ENCODE measurements around the gene CCDC66. TPM values are rescaled to one million over a fixed set of nuclear protein-coding genes. Genes with fewer than 3 reads are reported as not detected.

CCDC66 gene
- total RNA-seq, 1 experiment from 2014 or later, result 28.6 TPM

DNA sequence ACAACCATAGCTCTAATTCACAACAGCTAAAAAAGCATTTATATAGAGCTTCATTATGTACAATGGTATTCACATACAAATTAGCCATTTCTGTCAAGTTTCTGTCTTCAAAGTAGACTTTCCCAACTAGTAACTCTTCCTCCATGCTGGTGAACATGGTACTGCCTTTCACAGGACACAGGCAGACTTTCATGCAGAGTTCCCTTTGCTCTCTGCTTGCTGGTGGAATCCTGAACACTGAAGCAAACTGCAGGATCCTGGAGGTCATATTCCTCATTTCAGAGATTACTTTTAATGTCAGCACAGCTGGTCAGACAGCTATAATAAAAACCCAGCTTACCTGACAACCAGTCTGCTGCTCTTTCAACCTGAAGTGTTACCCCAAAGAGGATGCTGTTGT lies 72.5 kb downstream of the CCDC66 start:
- TF ChIP-seq, protein P1, sequence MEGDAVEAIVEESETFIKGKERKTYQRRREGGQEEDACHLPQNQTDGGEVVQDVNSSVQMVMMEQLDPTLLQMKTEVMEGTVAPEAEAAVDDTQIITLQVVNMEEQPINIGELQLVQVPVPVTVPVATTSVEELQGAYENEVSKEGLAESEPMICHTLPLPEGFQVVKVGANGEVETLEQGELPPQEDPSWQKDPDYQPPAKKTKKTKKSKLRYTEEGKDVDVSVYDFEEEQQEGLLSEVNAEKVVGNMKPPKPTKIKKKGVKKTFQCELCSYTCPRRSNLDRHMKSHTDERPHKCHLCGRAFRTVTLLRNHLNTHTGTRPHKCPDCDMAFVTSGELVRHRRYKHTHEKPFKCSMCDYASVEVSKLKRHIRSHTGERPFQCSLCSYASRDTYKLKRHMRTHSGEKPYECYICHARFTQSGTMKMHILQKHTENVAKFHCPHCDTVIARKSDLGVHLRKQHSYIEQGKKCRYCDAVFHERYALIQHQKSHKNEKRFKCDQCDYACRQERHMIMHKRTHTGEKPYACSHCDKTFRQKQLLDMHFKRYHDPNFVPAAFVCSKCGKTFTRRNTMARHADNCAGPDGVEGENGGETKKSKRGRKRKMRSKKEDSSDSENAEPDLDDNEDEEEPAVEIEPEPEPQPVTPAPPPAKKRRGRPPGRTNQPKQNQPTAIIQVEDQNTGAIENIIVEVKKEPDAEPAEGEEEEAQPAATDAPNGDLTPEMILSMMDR (IDR thresholded peaks at IDR 0.05; ENCODE audit: insufficient read depth in 1 of 2, low read depth in 1 of 2, low read length in 1 of 2, severe bottlenecking in 1 of 2, unreplicated experiment in 1 of 2), result no peak
- POLR2A ChIA-PET, result interaction anchor here (0.5 to 1.1 kb wide), 3 partner anchors 18 to 53 kb away, joined by 3 to 8 read pairs (median 3); no protein-coding TSS in a partner anchor
- no peaks in the 10 kb centered on the region for H3K27me3 Mint-ChIP-seq (ENCODE audit: insufficient read depth, unreplicated experiment)
- peaks cover 4% of the 10 kb centered on the region; the same call in 1 of the 2 replicates for H3K9me3 ChIP-seq
- no peak overlapping the region for H3K27ac Mint-ChIP-seq (ENCODE audit: unreplicated experiment)
- peaks cover 74% of the 10 kb centered on the region for H3K36me3 Mint-ChIP-seq (ENCODE audit: insufficient read depth, unreplicated experiment)
- peak in 1 of 2 experiments; percentile 11 for DNase-seq
- H3K4me3 ChIP-seq (ENCODE audit: low read depth, low read length), result no peak overlapping the region
- H3K4me1 ChIP-seq, result peaks cover 17% of the 10 kb centered on the region
- peaks cover 8% of the 10 kb centered on the region for H3K4me1 Mint-ChIP-seq (ENCODE audit: low read depth, unreplicated experiment)
- H3K27me3 ChIP-seq (replicated peaks; ENCODE audit: control insufficient read depth, insufficient read depth, low read length), result no peaks in the 10 kb centered on the region
- intact Hi-C loops (cut with micrococcal nuclease; ENCODE audit: unreplicated experiment), result no loop called here
- CTCF ChIA-PET, result interaction anchor here (0.6 kb wide), 1 partner anchor 35 kb away, joined by 3 read pairs; no protein-coding TSS in a partner anchor
- no peak overlapping the region for H3K4me3 Mint-ChIP-seq (ENCODE audit: unreplicated experiment)
- peaks cover 2% of the 10 kb centered on the region; the same call in 1 of the 2 replicates for H3K36me3 ChIP-seq (ENCODE audit: control insufficient read depth, insufficient read depth, low read length)
- no TSS peak for BruUV-seq (replicated peaks)
- no peaks in the 10 kb centered on the region for H3K9me3 Mint-ChIP-seq (ENCODE audit: unreplicated experiment)

DNA sequence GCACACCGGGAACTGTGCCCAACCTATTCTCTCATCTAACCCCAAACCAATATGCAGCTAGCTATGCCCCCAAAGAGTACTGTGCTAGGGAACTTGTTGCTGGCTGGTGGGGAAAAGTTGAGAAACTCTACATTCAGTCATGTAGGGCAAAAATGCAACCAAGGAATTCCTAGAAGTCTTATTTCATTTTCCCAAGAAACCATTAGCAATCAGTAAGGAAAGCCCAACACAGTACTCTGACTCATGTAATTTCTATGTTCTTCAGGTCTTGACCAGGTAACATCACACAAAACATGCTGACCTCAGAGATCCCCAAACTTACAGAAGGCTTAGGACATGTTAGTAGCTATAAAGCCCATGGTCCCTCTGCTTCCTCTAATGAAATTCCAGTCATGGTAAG lies 74.0 kb downstream of the CCDC66 start:
- TF ChIP-seq, protein P1 (IDR thresholded peaks at IDR 0.05; ENCODE audit: insufficient read depth in 1 of 2, low read depth in 1 of 2, low read length in 1 of 2, severe bottlenecking in 1 of 2, unreplicated experiment in 1 of 2), result no peak
- peaks cover 2% of the 10 kb centered on the region; the same call in 1 of the 2 replicates for H3K36me3 ChIP-seq (ENCODE audit: control insufficient read depth, insufficient read depth, low read length)
- no peaks in the 10 kb centered on the region for H3K27me3 ChIP-seq (replicated peaks; ENCODE audit: control insufficient read depth, insufficient read depth, low read length)
- H3K4me1 ChIP-seq, result peaks cover 17% of the 10 kb centered on the region
- ChIA-PET CTCF (no interaction called here), POLR2A (no interaction called here)
- no peak overlapping the region for H3K4me3 ChIP-seq (ENCODE audit: low read depth, low read length)
- BruUV-seq (replicated peaks), result no TSS peak
- DNase-seq, result no peak
- H3K27me3 Mint-ChIP-seq (ENCODE audit: insufficient read depth, unreplicated experiment), result no peaks in the 10 kb centered on the region
- intact Hi-C loops (cut with micrococcal nuclease; ENCODE audit: unreplicated experiment), result no loop called here
- H3K27ac Mint-ChIP-seq (ENCODE audit: unreplicated experiment), result no peak overlapping the region
- peaks cover 8% of the 10 kb centered on the region for H3K4me1 Mint-ChIP-seq (ENCODE audit: low read depth, unreplicated experiment)
- no peaks in the 10 kb centered on the region for H3K9me3 Mint-ChIP-seq (ENCODE audit: unreplicated experiment)
- H3K9me3 ChIP-seq, result peaks cover 4% of the 10 kb centered on the region; the same call in 1 of the 2 replicates
- peaks cover 77% of the 10 kb centered on the region for H3K36me3 Mint-ChIP-seq (ENCODE audit: insufficient read depth, unreplicated experiment)
- no peak overlapping the region for H3K4me3 Mint-ChIP-seq (ENCODE audit: unreplicated experiment)

DNA sequence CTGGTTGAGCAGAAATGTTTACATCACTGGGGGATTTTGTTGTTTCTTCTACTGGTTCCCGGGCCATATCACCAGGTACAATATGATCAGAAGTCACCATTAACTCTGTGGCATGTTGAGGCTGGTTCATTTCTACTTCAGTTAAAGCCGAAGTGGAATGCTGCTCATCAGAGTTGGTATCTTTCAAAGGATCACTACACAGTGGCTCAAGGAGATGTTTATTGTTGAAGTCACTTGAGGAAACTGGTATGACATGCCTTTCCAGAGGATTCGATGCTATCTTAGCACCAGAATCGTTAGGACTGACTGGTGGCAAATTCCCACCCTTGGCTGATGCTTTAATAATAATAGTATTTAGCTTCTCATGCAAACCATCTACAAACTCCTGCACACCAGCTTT lies 76.2 kb downstream of the CCDC66 start:
- BruUV-seq (replicated peaks), result TSS peak; percentile 26
- no peak overlapping the region for H3K4me3 ChIP-seq (ENCODE audit: low read depth, low read length)
- POLR2A ChIA-PET, result no interaction called here
- H3K27me3 ChIP-seq (replicated peaks; ENCODE audit: control insufficient read depth, insufficient read depth, low read length), result no peaks in the 10 kb centered on the region
- Mint-ChIP-seq H3K27me3 (ENCODE audit: insufficient read depth, unreplicated experiment) (no peaks in the 10 kb centered on the region), H3K4me3 (ENCODE audit: unreplicated experiment) (no peak overlapping the region), H3K36me3 (ENCODE audit: insufficient read depth, unreplicated experiment) (peaks cover 77% of the 10 kb centered on the region), H3K9me3 (ENCODE audit: unreplicated experiment) (no peaks in the 10 kb centered on the region), H3K4me1 (ENCODE audit: low read depth, unreplicated experiment) (peaks cover 8% of the 10 kb centered on the region), H3K27ac (ENCODE audit: unreplicated experiment) (no peak overlapping the region)
- TF ChIP-seq, protein P1 (IDR thresholded peaks at IDR 0.05; ENCODE audit: insufficient read depth in 1 of 2, low read depth in 1 of 2, low read length in 1 of 2, severe bottlenecking in 1 of 2, unreplicated experiment in 1 of 2), result no peak
- H3K4me1 ChIP-seq, result peaks cover 17% of the 10 kb centered on the region
- DNase-seq, result no peak
- CTCF ChIA-PET, result no interaction called here
- intact Hi-C loops (cut with micrococcal nuclease; ENCODE audit: unreplicated experiment), result no loop called here
- H3K9me3 ChIP-seq, result peaks cover 4% of the 10 kb centered on the region; the same call in 1 of the 2 replicates
- H3K36me3 ChIP-seq (ENCODE audit: control insufficient read depth, insufficient read depth, low read length), result 0 out of 2 replicates have a peak, but pooled peaks cover 1% of the 10 kb centered on the region

All from Caco-2 (cell line).